Nephron progenitor cell (in vitro differentiated cells): ENCODE results near the gene THBS2.
A peak's percentile ranks its signal among the peaks of the same experiment; 100 is the strongest.
"Not testable (repeated sequence)": the region's sequence is repeated elsewhere in the genome, so short reads cannot be mapped to it uniquely, and the experiment has no call there.

Experiments
- DNase-seq: peaks from one replicate; pipeline ENCODE4 v3.0.0; 2021
- H3K27ac Mint-ChIP-seq: 2 replicates; pipeline ENCODE4 v1.8.0; 2021; ENCODE audit warnings: mild to moderate bottlenecking, moderate library complexity, mixed read lengths
- H3K27me3 Mint-ChIP-seq: 2 replicates; pipeline ENCODE4 v1.8.0; 2021; ENCODE audit warnings: mild to moderate bottlenecking, low read depth, mixed read lengths; ENCODE audit not compliant: poor library complexity
- H3K36me3 Mint-ChIP-seq: 2 replicates; pipeline ENCODE4 v1.8.0; 2021; ENCODE audit warnings: low read depth, mixed read lengths
- H3K4me1 Mint-ChIP-seq: 2 replicates; pipeline ENCODE4 v1.8.0; 2021; ENCODE audit warnings: mixed read lengths
- H3K4me3 Mint-ChIP-seq: 2 replicates; pipeline ENCODE4 v1.8.0; 2021; ENCODE audit warnings: mild to moderate bottlenecking, moderate library complexity, mixed read lengths
- H3K9me3 Mint-ChIP-seq: 2 replicates; pipeline ENCODE4 v1.8.0; 2021; ENCODE audit warnings: mild to moderate bottlenecking, moderate library complexity, mixed read lengths
- CTCF ChIP-seq: fragments of 200-600 bp; sonication (generic); IDR thresholded peaks from 2 replicates; pipeline ENCODE4 v1.5.0; 2021; ENCODE audit warnings: antibody characterized with exemption

THBS2 gene

GRCh38 chr6:169198885-169199284, 54.8 kb downstream of the THBS2 start:
- H3K27ac Mint-ChIP-seq = no peak overlapping the region
- H3K9me3 Mint-ChIP-seq = peaks cover 12% of the 10 kb centered on the region
- no peak for DNase-seq
- H3K4me3 Mint-ChIP-seq = no peak overlapping the region
- no peak for TF ChIP-seq CTCF
- H3K4me1 Mint-ChIP-seq = no peaks in the 10 kb centered on the region
- H3K27me3 Mint-ChIP-seq = peaks cover 5% of the 10 kb centered on the region
- no peaks in the 10 kb centered on the region for H3K36me3 Mint-ChIP-seq

GRCh38 chr6:169197929-169198328, 55.7 kb downstream of the THBS2 start:
- DNase-seq, H3K36me3 Mint-ChIP-seq, H3K4me3 Mint-ChIP-seq, H3K27me3 Mint-ChIP-seq, H3K4me1 Mint-ChIP-seq, H3K27ac Mint-ChIP-seq: not testable (repeated sequence)
- H3K9me3 Mint-ChIP-seq = peaks cover 21% of the 10 kb centered on the region

GRCh38 chr6:169196279-169196678, 57.4 kb downstream of the THBS2 start:
- DNase-seq, H3K27ac Mint-ChIP-seq, H3K4me1 Mint-ChIP-seq, H3K27me3 Mint-ChIP-seq, H3K36me3 Mint-ChIP-seq, H3K4me3 Mint-ChIP-seq: not testable (repeated sequence)
- peaks cover 35% of the 10 kb centered on the region for H3K9me3 Mint-ChIP-seq

GRCh38 chr6:169194737-169195136, 58.9 kb downstream of the THBS2 start:
- DNase-seq = no peak
- H3K9me3 Mint-ChIP-seq = peaks cover 37% of the 10 kb centered on the region
- peak overlapping the region; percentile 91 for H3K27ac Mint-ChIP-seq
- H3K27me3 Mint-ChIP-seq = no peaks in the 10 kb centered on the region
- no peak for TF ChIP-seq CTCF
- no peak overlapping the region for H3K4me3 Mint-ChIP-seq
- no peaks in the 10 kb centered on the region for H3K36me3 Mint-ChIP-seq
- peaks cover 8% of the 10 kb centered on the region for H3K4me1 Mint-ChIP-seq

GRCh38 chr6:169190970-169191369, 62.7 kb downstream of the THBS2 start:
- TF ChIP-seq CTCF = no peak
- no peaks in the 10 kb centered on the region for H3K36me3 Mint-ChIP-seq
- H3K4me1 Mint-ChIP-seq = peaks cover 8% of the 10 kb centered on the region
- no peak overlapping the region for H3K27ac Mint-ChIP-seq
- H3K27me3 Mint-ChIP-seq = peaks cover 3% of the 10 kb centered on the region
- H3K9me3 Mint-ChIP-seq = peaks cover 37% of the 10 kb centered on the region
- no peak overlapping the region for H3K4me3 Mint-ChIP-seq
- DNase-seq = no peak

GRCh38 chr6:169190144-169190584, 63.5 kb downstream of the THBS2 start:
- no peak overlapping the region for H3K27ac Mint-ChIP-seq
- H3K36me3 Mint-ChIP-seq = no peaks in the 10 kb centered on the region
- H3K27me3 Mint-ChIP-seq = peaks cover 3% of the 10 kb centered on the region
- DNase-seq = no peak
- peaks cover 8% of the 10 kb centered on the region for H3K4me1 Mint-ChIP-seq
- no peak for TF ChIP-seq CTCF
- H3K4me3 Mint-ChIP-seq = no peak overlapping the region
- peaks cover 34% of the 10 kb centered on the region for H3K9me3 Mint-ChIP-seq

- no peak overlapping the region for H3K27ac Mint-ChIP-seq
- DNase-seq = no peak
- H3K4me1 Mint-ChIP-seq = peaks cover 8% of the 10 kb centered on the region
- H3K4me3 Mint-ChIP-seq = no peak overlapping the region
- H3K27me3 Mint-ChIP-seq = peaks cover 3% of the 10 kb centered on the region
- TF ChIP-seq CTCF = no peak
- no peaks in the 10 kb centered on the region for H3K36me3 Mint-ChIP-seq
- peaks cover 29% of the 10 kb centered on the region for H3K9me3 Mint-ChIP-seq
Observed at GRCh38 chr6:169189686-169190085, 64.0 kb downstream of the THBS2 start.
